ENCODE measurements around the gene ACMSD. TPM values are rescaled to one million over a fixed set of nuclear protein-coding genes. Genes with fewer than 3 reads are reported as not detected.

ACMSD gene
- total RNA-seq, 1 experiment from 2014 or later = not detected

- Mint-ChIP-seq H3K36me3 (ENCODE audit: insufficient read depth, unreplicated experiment) (peaks cover 34% of the 10 kb centered on the region), H3K27me3 (ENCODE audit: unreplicated experiment) (no peaks in the 10 kb centered on the region), H3K27ac (ENCODE audit: unreplicated experiment) (peak overlapping the region; percentile 79), H3K4me3 (ENCODE audit: low read depth, unreplicated experiment) (peak overlapping the region; percentile 11), H3K4me1 (ENCODE audit: low read depth, unreplicated experiment) (peaks cover 35% of the 10 kb centered on the region), H3K9me3 (ENCODE audit: low read depth, unreplicated experiment) (no peaks in the 10 kb centered on the region)
- no TSS peak for BruUV-seq (replicated peaks)
- no peak for TF ChIP-seq CTCF (IDR thresholded peaks at IDR 0.05; ENCODE audit: unreplicated experiment)
- CTCF ChIA-PET = no interaction called here
- intact Hi-C loops (cut with micrococcal nuclease; ENCODE audit: unreplicated experiment) = no loop called here
- no peak for DNase-seq
Measured at GRCh38 chr2:134934641-134935040, 96.2 kb downstream of the ACMSD start.

GRCh38 chr2:134936691-134937090, 98.3 kb downstream of the ACMSD start:
- peaks cover 28% of the 10 kb centered on the region for H3K4me1 Mint-ChIP-seq (ENCODE audit: low read depth, unreplicated experiment)
- intact Hi-C loops (cut with micrococcal nuclease; ENCODE audit: unreplicated experiment) = no loop called here

GRCh38 chr2:134943540-134943939, 105.1 kb downstream of the ACMSD start:
- Mint-ChIP-seq H3K27ac (ENCODE audit: unreplicated experiment) (no peak overlapping the region), H3K36me3 (ENCODE audit: insufficient read depth, unreplicated experiment) (peaks cover 43% of the 10 kb centered on the region), H3K9me3 (ENCODE audit: low read depth, unreplicated experiment) (no peaks in the 10 kb centered on the region), H3K27me3 (ENCODE audit: unreplicated experiment) (no peaks in the 10 kb centered on the region), H3K4me3 (ENCODE audit: low read depth, unreplicated experiment) (no peak overlapping the region), H3K4me1 (ENCODE audit: low read depth, unreplicated experiment) (no peaks in the 10 kb centered on the region)
- no peak for DNase-seq
- no peak for TF ChIP-seq CTCF (IDR thresholded peaks at IDR 0.05; ENCODE audit: unreplicated experiment)
- CTCF ChIA-PET = no interaction called here
- no TSS peak for BruUV-seq (replicated peaks)
- intact Hi-C loops (cut with micrococcal nuclease; ENCODE audit: unreplicated experiment) = no loop called here

More at GRCh38 chr2:134936691-134937090, 98.3 kb downstream of the ACMSD start:
- no peaks in the 10 kb centered on the region for H3K9me3 Mint-ChIP-seq (ENCODE audit: low read depth, unreplicated experiment)
- H3K4me3 Mint-ChIP-seq (ENCODE audit: low read depth, unreplicated experiment) = peak overlapping the region; percentile 55
- H3K27ac Mint-ChIP-seq (ENCODE audit: unreplicated experiment) = peak overlapping the region; percentile 38
- CTCF ChIA-PET = interaction anchor here (0.7 kb wide), 1 partner anchor 900 kb away, joined by 4 read pairs; no protein-coding TSS in a partner anchor
- peak; percentile 23 for DNase-seq
- H3K36me3 Mint-ChIP-seq (ENCODE audit: insufficient read depth, unreplicated experiment) = peaks cover 39% of the 10 kb centered on the region
- TF ChIP-seq CTCF (IDR thresholded peaks at IDR 0.05; ENCODE audit: unreplicated experiment) = no peak
- H3K27me3 Mint-ChIP-seq (ENCODE audit: unreplicated experiment) = no peaks in the 10 kb centered on the region
- BruUV-seq (replicated peaks) = no TSS peak

GRCh38 chr2:134944975-134945374, 106.6 kb downstream of the ACMSD start:
- H3K4me1 Mint-ChIP-seq (ENCODE audit: low read depth, unreplicated experiment) = no peaks in the 10 kb centered on the region
- no peaks in the 10 kb centered on the region for H3K27me3 Mint-ChIP-seq (ENCODE audit: unreplicated experiment)
- H3K36me3 Mint-ChIP-seq (ENCODE audit: insufficient read depth, unreplicated experiment) = peaks cover 44% of the 10 kb centered on the region
- no peaks in the 10 kb centered on the region for H3K9me3 Mint-ChIP-seq (ENCODE audit: low read depth, unreplicated experiment)
- no peak for DNase-seq
- H3K4me3 Mint-ChIP-seq (ENCODE audit: low read depth, unreplicated experiment) = no peak overlapping the region
- no TSS peak for BruUV-seq (replicated peaks)
- CTCF ChIA-PET = no interaction called here
- intact Hi-C loops (cut with micrococcal nuclease; ENCODE audit: unreplicated experiment) = no loop called here
- no peak for TF ChIP-seq CTCF (IDR thresholded peaks at IDR 0.05; ENCODE audit: unreplicated experiment)
- H3K27ac Mint-ChIP-seq (ENCODE audit: unreplicated experiment) = no peak overlapping the region

Measured in Calu3 (cell line).